Hindlimb muscle (tissue), 1 donor: Measurements from ENCODE around the gene WDFY2. TPM values are rescaled to one million over a fixed set of nuclear protein-coding genes. Genes with fewer than 3 reads are reported as not detected.

Experiments used
- DNase-seq: peaks from one replicate; pipeline ENCODE4 v3.0.0-alpha.2; 2013
- polyA plus RNA-seq: library from polyadenylated mRNA; unstranded; fragments of 120-200 nt; gene quantifications from one replicate; pipeline ENCODE4 v1.2.1, GENCODE V29; 2013; ENCODE audit not compliant: insufficient read length

Gene WDFY2
- polyA plus RNA-seq, 1 donor = 7.1 TPM

- DNase-seq = no peak
Measured at GRCh38 chr13:51802631-51803418, 218.6 kb downstream of the WDFY2 start.

GRCh38 chr13:51803422-51804294, 219.4 kb downstream of the WDFY2 start, which contains the start of gene DHRS12:
Gene DHRS12, minus strand, starts transcription at chr13:51804163. Its CDS starts 4,504 bp downstream, at chr13:51799659.
- peak; percentile 89 for DNase-seq

GRCh38 chr13:51804295-51805172, 220.3 kb downstream of the WDFY2 start:
- DNase-seq = peak; percentile 46

GRCh38 chr13:51805313-51805712, 221.1 kb downstream of the WDFY2 start:
- DNase-seq = no peak

- no peak for DNase-seq
Measured at GRCh38 chr13:51805925-51806324, 221.7 kb downstream of the WDFY2 start.

GRCh38 chr13:51806566-51806965, 222.3 kb downstream of the WDFY2 start:
- DNase-seq = no peak

- no peak for DNase-seq
Measured at GRCh38 chr13:51807041-51807440, 222.8 kb downstream of the WDFY2 start.

GRCh38 chr13:51808811-51809210, 224.5 kb downstream of the WDFY2 start:
- DNase-seq = no peak

- no peak for DNase-seq
Measured at GRCh38 chr13:51811046-51811445, 226.8 kb downstream of the WDFY2 start.

- no peak for DNase-seq
Measured at GRCh38 chr13:51811920-51812451, 227.7 kb downstream of the WDFY2 start.

- DNase-seq = no peak
Measured at GRCh38 chr13:51814071-51814470, 229.8 kb downstream of the WDFY2 start.

- DNase-seq = no peak
Measured at GRCh38 chr13:51814825-51815650, 230.8 kb downstream of the WDFY2 start.

GRCh38 chr13:51815848-51816247, 231.6 kb downstream of the WDFY2 start:
- DNase-seq = no peak

- no peak for DNase-seq
Measured at GRCh38 chr13:51816604-51817249, 232.5 kb downstream of the WDFY2 start.

Other genes starting within 250 kb of the WDFY2 start
- gene SERPINE3, start 244.8 kb upstream of the WDFY2 start, polyA plus RNA-seq = 0.14 TPM
- 17.8 TPM for gene INTS6, start 131.4 kb upstream of the WDFY2 start, polyA plus RNA-seq
- 14.9 TPM for gene DHRS12, start 219.7 kb downstream of the WDFY2 start, polyA plus RNA-seq